GM18873 (cell line): ENCODE results near the gene SEC24D.
"Not testable (repeated sequence)": the region's sequence is repeated elsewhere in the genome, so short reads cannot be mapped to it uniquely, and the experiment has no call there.

Experiments
- ATAC-seq: cut with Tn5 transposase; IDR thresholded peaks from one replicate; pipeline ENCODE4 v1.9.1; 2021; ENCODE audit warnings: mild to moderate bottlenecking, moderate library complexity, moderate number of reproducible peaks; ENCODE audit not compliant: unreplicated experiment, low FRiP score

SEC24D gene, protein sequence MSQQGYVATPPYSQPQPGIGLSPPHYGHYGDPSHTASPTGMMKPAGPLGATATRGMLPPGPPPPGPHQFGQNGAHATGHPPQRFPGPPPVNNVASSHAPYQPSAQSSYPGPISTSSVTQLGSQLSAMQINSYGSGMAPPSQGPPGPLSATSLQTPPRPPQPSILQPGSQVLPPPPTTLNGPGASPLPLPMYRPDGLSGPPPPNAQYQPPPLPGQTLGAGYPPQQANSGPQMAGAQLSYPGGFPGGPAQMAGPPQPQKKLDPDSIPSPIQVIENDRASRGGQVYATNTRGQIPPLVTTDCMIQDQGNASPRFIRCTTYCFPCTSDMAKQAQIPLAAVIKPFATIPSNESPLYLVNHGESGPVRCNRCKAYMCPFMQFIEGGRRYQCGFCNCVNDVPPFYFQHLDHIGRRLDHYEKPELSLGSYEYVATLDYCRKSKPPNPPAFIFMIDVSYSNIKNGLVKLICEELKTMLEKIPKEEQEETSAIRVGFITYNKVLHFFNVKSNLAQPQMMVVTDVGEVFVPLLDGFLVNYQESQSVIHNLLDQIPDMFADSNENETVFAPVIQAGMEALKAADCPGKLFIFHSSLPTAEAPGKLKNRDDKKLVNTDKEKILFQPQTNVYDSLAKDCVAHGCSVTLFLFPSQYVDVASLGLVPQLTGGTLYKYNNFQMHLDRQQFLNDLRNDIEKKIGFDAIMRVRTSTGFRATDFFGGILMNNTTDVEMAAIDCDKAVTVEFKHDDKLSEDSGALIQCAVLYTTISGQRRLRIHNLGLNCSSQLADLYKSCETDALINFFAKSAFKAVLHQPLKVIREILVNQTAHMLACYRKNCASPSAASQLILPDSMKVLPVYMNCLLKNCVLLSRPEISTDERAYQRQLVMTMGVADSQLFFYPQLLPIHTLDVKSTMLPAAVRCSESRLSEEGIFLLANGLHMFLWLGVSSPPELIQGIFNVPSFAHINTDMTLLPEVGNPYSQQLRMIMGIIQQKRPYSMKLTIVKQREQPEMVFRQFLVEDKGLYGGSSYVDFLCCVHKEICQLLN

GRCh38 chr4:118835571-118836300 is at the start of gene SEC24D:
SEC24D (minus strand) TSS chr4:118836126; CDS start chr4:118833696, 2,430 bp downstream.
- ATAC-seq = peak; percentile 70

- no peak for ATAC-seq
Observed at GRCh38 chr4:118884716-118885115, 48.8 kb upstream of the SEC24D start.

- no peak for ATAC-seq
Observed at GRCh38 chr4:118883861-118884260, 47.9 kb upstream of the SEC24D start.

- ATAC-seq = no peak
Observed at GRCh38 chr4:118881512-118882146, 45.7 kb upstream of the SEC24D start.

- ATAC-seq = no peak
Observed at GRCh38 chr4:118879409-118879808, 43.5 kb upstream of the SEC24D start.

GRCh38 chr4:118878507-118878906 is 42.6 kb upstream of the SEC24D start:
- ATAC-seq = not testable (repeated sequence)

GRCh38 chr4:118877797-118878196 is 41.9 kb upstream of the SEC24D start:
- ATAC-seq = no peak

DNA sequence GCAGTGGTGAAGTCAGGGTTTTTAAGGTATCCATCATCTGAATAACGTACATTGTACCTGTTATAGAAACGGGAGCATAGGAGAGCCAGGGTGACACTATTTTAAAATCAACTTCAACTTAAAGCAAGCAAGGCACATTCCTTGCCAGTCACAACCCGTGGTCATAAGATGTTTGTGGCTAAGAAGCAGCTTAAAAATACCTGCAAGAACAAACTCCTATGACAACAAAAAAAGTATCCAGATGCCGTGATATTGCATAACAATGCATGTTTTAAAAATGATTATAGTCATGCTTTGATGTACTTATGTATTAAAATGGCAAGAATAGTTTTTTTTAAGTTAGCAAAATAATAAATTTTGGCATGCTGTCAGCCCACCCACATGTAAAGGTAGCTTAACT is 36.3 kb upstream of the SEC24D start:
- no peak for ATAC-seq

DNA sequence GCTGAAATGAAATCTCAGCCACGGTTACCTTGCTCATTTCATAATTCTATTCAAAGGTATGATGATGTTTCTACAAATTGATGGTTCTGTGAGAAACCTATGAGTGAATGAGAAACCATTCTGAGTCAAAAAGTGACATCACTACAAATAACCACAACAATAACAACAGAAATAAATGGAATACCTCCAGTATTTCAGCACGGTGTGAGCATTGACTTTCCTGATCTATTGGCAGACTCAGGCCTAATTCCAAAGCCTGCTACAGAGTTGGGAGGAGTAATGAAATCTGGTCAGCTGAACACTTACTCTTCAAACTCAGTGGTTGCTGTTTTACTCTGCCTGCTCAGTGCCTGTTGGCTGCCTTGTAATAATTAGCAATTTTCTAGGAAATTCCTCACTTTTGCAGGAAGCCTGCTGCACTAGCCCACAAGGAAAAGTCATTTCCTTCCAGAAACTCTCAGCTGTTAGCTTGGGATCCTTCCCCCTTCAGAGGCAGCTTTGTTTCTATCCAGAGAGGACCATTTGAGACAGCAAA is 33.9 kb upstream of the SEC24D start:
- no peak for ATAC-seq

- ATAC-seq = no peak
Observed at GRCh38 chr4:118867311-118868067, 31.6 kb upstream of the SEC24D start.

DNA sequence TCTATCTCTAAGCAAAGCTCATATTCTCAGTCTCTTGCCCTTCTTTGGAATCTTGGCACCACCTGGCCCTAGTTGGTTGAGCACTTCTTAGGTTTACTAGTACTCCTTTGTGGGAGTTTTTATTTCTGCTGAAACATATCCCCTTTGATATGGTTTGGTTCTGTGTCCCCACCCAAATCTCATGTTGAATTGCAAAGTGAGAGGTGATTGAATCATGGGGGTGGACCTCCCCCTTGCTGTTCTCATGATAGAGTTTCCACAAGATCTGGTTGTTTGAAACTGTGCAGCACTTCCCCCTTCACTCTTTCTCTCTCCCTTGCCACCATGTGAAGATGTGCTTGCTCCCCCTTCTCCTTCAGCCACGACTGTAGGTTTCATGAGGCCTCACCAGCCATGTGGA is 30.5 kb upstream of the SEC24D start:
- ATAC-seq = no peak

DNA sequence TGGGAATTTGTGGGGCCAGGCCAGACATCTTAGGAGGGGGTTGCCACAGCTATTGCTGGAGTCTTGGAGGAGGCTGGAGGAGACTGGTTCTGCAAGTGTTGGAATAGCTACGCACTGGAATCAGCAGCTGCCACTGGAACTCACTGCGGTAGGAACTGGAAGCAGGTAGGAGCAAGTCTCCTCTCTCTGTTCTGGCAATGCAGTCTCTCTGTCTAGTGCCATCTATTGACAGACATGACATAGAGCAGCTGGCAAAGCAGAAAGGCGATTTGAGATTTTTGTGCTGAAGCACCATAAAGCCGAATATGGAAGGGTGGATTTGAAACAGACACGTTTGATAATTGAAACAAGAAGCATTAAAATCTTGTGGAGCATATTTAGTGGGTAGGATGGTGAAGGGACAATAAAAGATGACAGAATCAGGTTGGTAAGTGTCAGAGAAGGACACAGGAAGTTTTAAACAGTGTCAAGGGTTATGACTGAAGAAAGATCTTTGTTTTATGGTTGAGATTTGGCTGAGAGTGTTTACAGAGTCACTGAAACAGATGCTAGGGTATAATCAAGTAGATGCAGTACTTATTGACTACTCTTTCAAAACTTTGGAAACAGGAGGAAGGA is 29.3 kb upstream of the SEC24D start:
- ATAC-seq = peak; percentile 74

DNA sequence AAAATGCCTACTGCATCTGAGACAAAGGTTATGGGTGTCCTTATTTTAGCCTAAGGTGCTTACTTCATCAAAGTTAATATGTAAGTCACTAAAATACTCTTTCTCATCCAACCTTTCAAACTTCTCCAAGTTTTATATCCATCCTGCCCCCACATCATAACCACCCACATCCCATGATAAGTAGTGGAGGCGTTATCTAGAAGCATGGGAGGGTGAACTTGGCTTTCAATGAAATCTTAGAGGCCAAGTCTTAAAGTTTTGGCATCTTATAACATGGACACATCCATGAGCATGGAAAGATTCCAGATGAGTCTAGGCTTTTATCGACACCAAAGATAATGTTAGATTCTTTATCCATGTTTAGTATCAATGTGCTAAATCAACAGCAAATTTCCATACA is 22.9 kb upstream of the SEC24D start:
- ATAC-seq = no peak

GRCh38 chr4:118857760-118858159 is 21.8 kb upstream of the SEC24D start:
- ATAC-seq = no peak

DNA sequence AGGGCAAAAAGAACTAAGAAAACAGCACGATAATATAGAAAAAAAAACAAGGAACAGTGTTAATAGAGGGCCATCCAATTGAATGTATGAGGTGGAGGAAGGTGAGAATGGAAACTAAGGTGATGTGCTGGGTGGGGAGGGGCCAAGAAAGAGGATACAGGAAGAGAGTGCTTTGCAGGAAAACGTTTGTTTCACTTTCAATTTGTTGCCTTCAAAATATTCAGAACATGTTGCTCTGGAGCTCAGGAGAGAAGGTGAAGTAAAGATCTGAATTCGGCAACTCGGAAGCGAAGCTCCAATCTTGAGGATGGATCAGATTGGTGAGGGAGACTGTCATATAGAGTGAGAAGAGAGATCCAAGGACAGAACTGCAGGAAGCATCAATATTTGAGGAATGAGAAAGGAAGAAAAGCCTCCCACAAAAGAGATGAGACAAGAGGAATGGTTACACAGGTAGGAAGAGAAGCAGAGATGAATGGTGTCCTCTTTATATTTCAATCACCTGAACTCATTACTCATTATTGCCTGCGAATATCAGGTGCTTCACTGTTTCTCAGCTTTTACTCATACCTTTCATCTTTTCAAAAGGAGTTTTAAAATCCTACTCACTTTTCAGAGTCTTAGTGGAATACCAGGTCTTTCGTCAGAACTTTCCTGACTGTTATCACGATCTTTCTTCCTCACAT is 14.7 kb upstream of the SEC24D start:
- ATAC-seq = peak; percentile 93

GRCh38 chr4:118849867-118850487 is 14.1 kb upstream of the SEC24D start:
- ATAC-seq = peak; percentile 6

DNA sequence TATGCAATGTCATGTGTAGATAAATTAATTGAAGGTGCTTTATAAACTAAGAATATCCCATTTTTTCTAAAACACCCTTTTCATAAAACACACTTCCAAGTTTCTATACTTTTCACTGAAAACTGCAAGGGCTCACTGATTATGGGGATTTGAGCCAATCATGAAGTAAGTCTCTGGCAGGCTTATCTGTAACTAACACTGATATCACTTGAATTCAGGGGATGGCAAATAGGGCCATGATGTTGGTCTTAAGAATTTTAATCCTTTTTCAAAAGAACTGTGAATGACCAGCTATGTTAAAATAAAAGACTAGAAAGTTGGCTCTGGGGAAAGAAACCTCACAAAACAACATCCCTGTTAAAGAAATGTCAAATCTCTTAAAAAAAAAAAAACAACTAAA is 13.0 kb upstream of the SEC24D start:
- no peak for ATAC-seq

- ATAC-seq = no peak
Observed at GRCh38 chr4:118848242-118848641, 12.3 kb upstream of the SEC24D start.
